HCT116 (cell line): ENCODE measurements around the gene COL28A1. TPM values are rescaled to one million over a fixed set of nuclear protein-coding genes. Genes with fewer than 3 reads are reported as not detected.

ENCODE experiments used
- ATAC-seq: fragments of 200-7000 bp; cut with Tn5 transposase; 2 replicates; pipeline ENCODE4 v1.9.1; 2020; ENCODE audit warnings: mild to moderate bottlenecking, moderate library complexity
- BruUV-seq: library from RNA; stranded (reverse); fragments of 400-500 nt; replicated peaks from 2 replicates; lab custom pipeline; 2021; lab: Mats Ljungman, UMichigan
- CTCF ChIA-PET: fragments of 300-600 bp; sonication (Branson Sonifier 250); formaldehyde crosslinking; loops from one replicate; lab custom pipeline; 2021; ENCODE audit warnings: antibody characterized with exemption; lab: Charles Lee
- POLR2A ChIA-PET: fragments of 300-600, 350-600 bp; sonication (Branson Sonifier 250); formaldehyde crosslinking; loops from one replicate; lab custom pipeline; 2021; ENCODE audit warnings: antibody characterized with exemption; lab: Charles Lee
- RAD21 ChIA-PET, 2 experiments: fragments of 300-600 bp; sonication (Branson Sonifier 250); formaldehyde crosslinking; loops; one replicate each; lab custom pipeline; 2023; ENCODE audit warnings: low total read pairs in 2 of 2; ENCODE audit not compliant: uncharacterized antibody in 2 of 2, unreplicated experiment in 2 of 2, low non-redundant PET in 1 of 2; lab: Charles Lee
- DNase-seq: peaks from one replicate; pipeline ENCODE4 v3.0.0-alpha.2; 2010; ENCODE audit warnings: low read depth, low spot score
- H2AFZ ChIP-seq: fragments of 200-600 bp; shearing (Covaris generic), sonication (generic); 2 replicates; pipeline ENCODE4 v1.6.1; 2017; ENCODE audit warnings: low read depth, mixed run types, mixed read lengths, antibody characterized with exemption, low read length; ENCODE audit not compliant: poor library complexity, severe bottlenecking
- H3K27ac ChIP-seq: 2 replicates; pipeline ENCODE4 v1.5.1; 2012; ENCODE audit warnings: low read depth, low read length
- H3K27me3 ChIP-seq: fragments of 200-600 bp; sonication (generic); 2 replicates; pipeline ENCODE4 v1.6.1; 2016; ENCODE audit warnings: mixed run types, low read length, mixed read lengths; ENCODE audit not compliant: insufficient read depth
- H3K36me3 ChIP-seq, 2 experiments: fragments of 200-500 bp in 1 of 2; fragments of 200-600 bp in 1 of 2; sonication (Bioruptor generic) in 1 of 2; sonication (generic) in 1 of 2; 2 replicates each; pipeline versions ENCODE4 v1.5.1 to v1.6.1; 2014 to 2016; ENCODE audit warnings: low read length in 2 of 2, inconsistent platforms in 1 of 2, mixed read lengths in 1 of 2, mixed run types in 1 of 2; ENCODE audit not compliant: insufficient read depth in 2 of 2, control insufficient read depth in 1 of 2
- H3K4me1 ChIP-seq, 2 experiments: fragments of 200-600 bp in 1 of 2; sonication (generic) in 1 of 2; 2 replicates each; pipeline versions ENCODE4 v1.5.1 to v1.6.1; 2012 to 2017; ENCODE audit warnings: low read length in 2 of 2, inconsistent platforms in 1 of 2, mild to moderate bottlenecking in 1 of 2, mixed read lengths in 1 of 2, mixed run types in 1 of 2, moderate library complexity in 1 of 2; ENCODE audit not compliant: insufficient read depth in 2 of 2, control insufficient read depth in 1 of 2
- H3K4me2 ChIP-seq: fragments of 200-600 bp; sonication (generic); 2 replicates; pipeline ENCODE4 v1.6.1; 2017; ENCODE audit warnings: mixed run types, low read length, mixed read lengths
- H3K4me3 ChIP-seq, 2 experiments: fragments of 200-600 bp in 1 of 2; sonication (generic) in 1 of 2; replicated peaks in 1 of 2; 2 replicates each; pipeline ENCODE4 v1.5.1; 2011 to 2016; ENCODE audit warnings: low read length in 2 of 2, control low read depth in 1 of 2, low read depth in 1 of 2, mild to moderate bottlenecking in 1 of 2, mixed read lengths in 1 of 2, mixed run types in 1 of 2
- H3K79me2 ChIP-seq: fragments of 200-600 bp; sonication (generic); 2 replicates; pipeline ENCODE4 v1.6.1; 2017; ENCODE audit warnings: mild to moderate bottlenecking, mixed run types, low read length, moderate library complexity, mixed read lengths; ENCODE audit not compliant: insufficient read depth
- H3K9ac ChIP-seq: fragments of 200-600 bp; sonication (generic); 2 replicates; pipeline ENCODE4 v1.6.1; 2016; ENCODE audit warnings: low read length, mixed read lengths
- H3K9me2 ChIP-seq: fragments of 200-600 bp; sonication (generic), shearing (Covaris generic); 2 replicates; pipeline ENCODE4 v1.6.1; 2017; ENCODE audit warnings: mixed run types, mild to moderate bottlenecking, moderate library complexity; ENCODE audit not compliant: insufficient read depth
- H3K9me3 ChIP-seq, 2 experiments: fragments of 200-500 bp in 1 of 2; fragments of 200-600 bp in 1 of 2; sonication (Bioruptor generic) in 1 of 2; sonication (generic) in 1 of 2; 2 replicates each; pipeline ENCODE4 v1.6.1; 2014 to 2017; ENCODE audit warnings: low read length in 2 of 2, mixed read lengths in 2 of 2, inconsistent platforms in 1 of 2, low read depth in 1 of 2, mild to moderate bottlenecking in 1 of 2, mixed run types in 1 of 2, moderate library complexity in 1 of 2; ENCODE audit not compliant: control insufficient read depth in 1 of 2, insufficient read depth in 1 of 2
- H4K20me1 ChIP-seq: fragments of 200-600 bp; sonication (generic), shearing (Covaris generic); 2 replicates; pipeline ENCODE4 v1.6.1; 2017; ENCODE audit warnings: mixed run types, mild to moderate bottlenecking, moderate library complexity; ENCODE audit not compliant: insufficient read depth
- CTCF ChIP-seq, 3 experiments: fragments of 200-600 bp in 1 of 3; sonication (generic) in 1 of 3; IDR thresholded peaks in 2 of 3; conservative IDR thresholded peaks in 1 of 3; 2 replicates each; pipeline ENCODE4 v1.5.1; 2012 to 2017; ENCODE audit warnings: low read depth in 2 of 3, low read length in 2 of 3, antibody characterized with exemption in 1 of 3, borderline replicate concordance in 1 of 3, control low read depth in 1 of 3, mild to moderate bottlenecking in 1 of 3, mixed read lengths in 1 of 3, mixed run types in 1 of 3, moderate library complexity in 1 of 3; ENCODE audit not compliant: insufficient read depth in 1 of 3
- ELF1 ChIP-seq: IDR thresholded peaks from 2 replicates; pipeline ENCODE4 v1.6.1; 2012; ENCODE audit warnings: low read depth, borderline replicate concordance
- EZH2 ChIP-seq: fragments of 200-600 bp; sonication (generic); IDR thresholded peaks from 2 replicates; pipeline ENCODE4 v1.6.1; 2017; ENCODE audit warnings: antibody characterized with exemption, mixed run types
- JUND ChIP-seq: IDR thresholded peaks from 2 replicates; pipeline ENCODE4 v1.6.1; 2012
- POLR2AphosphoS5 ChIP-seq: IDR thresholded peaks from 2 replicates; pipeline ENCODE4 v1.6.1; 2011; ENCODE audit warnings: mild to moderate bottlenecking, low read depth, low read length, moderate library complexity
- REST ChIP-seq: IDR thresholded peaks from 2 replicates; pipeline ENCODE4 v1.6.1; 2012; ENCODE audit warnings: low read depth
- SIN3A ChIP-seq: IDR thresholded peaks from 2 replicates; pipeline ENCODE4 v1.6.1; 2012; ENCODE audit warnings: low read depth
- SP1 ChIP-seq: IDR thresholded peaks from 2 replicates; pipeline ENCODE4 v1.6.1; 2012; ENCODE audit warnings: low read depth
- SRF ChIP-seq: IDR thresholded peaks from 2 replicates; pipeline ENCODE4 v1.6.1; 2012; ENCODE audit warnings: low read depth
- YY1 ChIP-seq: IDR thresholded peaks from 2 replicates; pipeline ENCODE4 v1.6.1; 2011; ENCODE audit warnings: low read length, low read depth, moderate library complexity, mild to moderate bottlenecking; ENCODE audit not compliant: insufficient replicate concordance; ENCODE audit errors: extremely low read depth
- ZFX ChIP-seq: fragments of 450-650 bp; IDR thresholded peaks from 2 replicates; pipeline ENCODE4 v1.6.1; 2017
- intact Hi-C: fragments of 100-400 bp; cut with micrococcal nuclease; formaldehyde crosslinking; loops from 2 replicates; pipeline ENCODE4 v1.10.0; 2022
- total RNA-seq: library from RNA; stranded (reverse); gene quantifications from one replicate; pipeline ENCODE4 v1.2.1, GENCODE V29; 2021; ENCODE audit not compliant: unreplicated experiment

The COL28A1 gene
- total RNA-seq, 1 experiment from 2014 or later: 0.12 TPM

- BruUV-seq: no TSS peak
- Histone ChIP-seq H3K36me3 (no peaks in the 10 kb centered on the region), H3K4me1 (no peaks in the 10 kb centered on the region), H3K9ac (no peak overlapping the region), H2AFZ (no peak overlapping the region), H3K27me3 (no peaks in the 10 kb centered on the region), H4K20me1 (no peaks in the 10 kb centered on the region), H3K9me3 (no peaks in the 10 kb centered on the region), H3K4me3 (no peak overlapping the region), H3K4me2 (no peak overlapping the region), H3K9me2 (no peaks in the 10 kb centered on the region), H3K27ac (no peak overlapping the region), H3K79me2 (no peaks in the 10 kb centered on the region)
- ChIA-PET POLR2A (no interaction called here), CTCF (no interaction called here), RAD21 (no interaction called here)
- ATAC-seq (no peak), DNase-seq (no peak)
- intact Hi-C loops: no loop called here
- TF ChIP-seq ELF1 (no peak), REST (no peak), POLR2AphosphoS5 (no peak), JUND (no peak), EZH2 (no peak), ZFX (no peak), SIN3A (no peak), SRF (no peak), SP1 (no peak), CTCF (IDR thresholded peaks at IDR 0.05 in 2 of 3, conservative IDR thresholded peaks at IDR 0.05 in 1 of 3; ENCODE audit: borderline replicate concordance in 1 of 3, insufficient read depth in 1 of 3, low read depth in 2 of 3, low read length in 2 of 3) (no peak), YY1 (no peak)
Measured at GRCh38 chr7:7399707-7400106, 136.0 kb downstream of the COL28A1 start.
